Stimulated activated naive CD8-positive, alpha-beta T cell treated with anti-CD3 and anti-CD28 coated beads, Interleukin-15, Interleukin-2, amounts not matched to agents 100 ng/mL and 50 ng/mL, for 24 hours (primary cell): ENCODE results near the gene GPX3.

Experiments
- H3K27ac Mint-ChIP-seq: one replicate; pipeline ENCODE4 v1.8.0; 2021; ENCODE audit warnings: mild to moderate bottlenecking, mixed read lengths
- H3K27me3 Mint-ChIP-seq: one replicate; pipeline ENCODE4 v1.8.0; 2021; ENCODE audit warnings: mixed read lengths
- H3K36me3 Mint-ChIP-seq: one replicate; pipeline ENCODE4 v1.8.0; 2021; ENCODE audit warnings: low read depth, mixed read lengths
- H3K4me1 Mint-ChIP-seq: one replicate; pipeline ENCODE4 v1.8.0; 2021; ENCODE audit warnings: low read depth, mixed read lengths
- H3K4me3 Mint-ChIP-seq: one replicate; pipeline ENCODE4 v1.8.0; 2021; ENCODE audit warnings: mild to moderate bottlenecking, mixed read lengths
- H3K9me3 Mint-ChIP-seq: one replicate; pipeline ENCODE4 v1.8.0; 2021; ENCODE audit warnings: mixed read lengths

Gene GPX3

GRCh38 chr5:151020304-151021110 is at the start of gene GPX3:
TSS of gene GPX3 (plus strand) at chr5:151020591. CDS start at chr5:151020655, 64 bp downstream.
- peaks cover 14% of the 10 kb centered on the region for H3K4me1 Mint-ChIP-seq
- H3K27ac Mint-ChIP-seq, result no peak within 1 kb of the TSS
- H3K36me3 Mint-ChIP-seq, result peaks cover under 1% of the 10 kb centered on the region
- peaks cover 9% of the 10 kb centered on the region for H3K27me3 Mint-ChIP-seq
- no peaks in the 10 kb centered on the region for H3K9me3 Mint-ChIP-seq
- peak within 1 kb of the TSS; percentile 60 for H3K4me3 Mint-ChIP-seq

GRCh38 chr5:150978590-150978989 is 41.8 kb upstream of the GPX3 start:
- Mint-ChIP-seq H3K9me3 (peaks cover 7% of the 10 kb centered on the region), H3K27ac (no peak overlapping the region), H3K36me3 (no peaks in the 10 kb centered on the region), H3K4me3 (no peak overlapping the region), H3K27me3 (no peaks in the 10 kb centered on the region), H3K4me1 (no peaks in the 10 kb centered on the region)

GRCh38 chr5:150987746-150988145 is 32.6 kb upstream of the GPX3 start:
- no peaks in the 10 kb centered on the region for H3K27me3 Mint-ChIP-seq
- no peak overlapping the region for H3K27ac Mint-ChIP-seq
- H3K4me3 Mint-ChIP-seq, result no peak overlapping the region
- peaks cover 8% of the 10 kb centered on the region for H3K9me3 Mint-ChIP-seq
- H3K4me1 Mint-ChIP-seq, result no peaks in the 10 kb centered on the region
- peaks cover 5% of the 10 kb centered on the region for H3K36me3 Mint-ChIP-seq

GRCh38 chr5:150989695-150990094 is 30.7 kb upstream of the GPX3 start:
- Mint-ChIP-seq H3K27me3 (no peaks in the 10 kb centered on the region), H3K9me3 (peaks cover 21% of the 10 kb centered on the region), H3K4me1 (no peaks in the 10 kb centered on the region), H3K4me3 (no peak overlapping the region), H3K27ac (no peak overlapping the region), H3K36me3 (peaks cover 5% of the 10 kb centered on the region)

- H3K27ac Mint-ChIP-seq, result no peak overlapping the region
- H3K27me3 Mint-ChIP-seq, result no peaks in the 10 kb centered on the region
- peaks cover 5% of the 10 kb centered on the region for H3K36me3 Mint-ChIP-seq
- H3K4me3 Mint-ChIP-seq, result no peak overlapping the region
- H3K9me3 Mint-ChIP-seq, result peaks cover 21% of the 10 kb centered on the region
- no peaks in the 10 kb centered on the region for H3K4me1 Mint-ChIP-seq
Observed at GRCh38 chr5:150992705-150993104, 27.7 kb upstream of the GPX3 start.

- Mint-ChIP-seq H3K4me1 (no peaks in the 10 kb centered on the region), H3K9me3 (peaks cover 21% of the 10 kb centered on the region), H3K27ac (no peak overlapping the region), H3K36me3 (peaks cover 5% of the 10 kb centered on the region), H3K4me3 (no peak overlapping the region), H3K27me3 (no peaks in the 10 kb centered on the region)
Observed at GRCh38 chr5:150993422-150993821, 27.0 kb upstream of the GPX3 start.

- peaks cover 5% of the 10 kb centered on the region for H3K36me3 Mint-ChIP-seq
Observed at GRCh38 chr5:150993826-150994412, 26.5 kb upstream of the GPX3 start.

GRCh38 chr5:150999704-151000442 is 20.5 kb upstream of the GPX3 start:
- no peaks in the 10 kb centered on the region for H3K9me3 Mint-ChIP-seq
- H3K4me1 Mint-ChIP-seq, result no peaks in the 10 kb centered on the region
- H3K27me3 Mint-ChIP-seq, result no peaks in the 10 kb centered on the region
- H3K27ac Mint-ChIP-seq, result no peak overlapping the region
- no peak overlapping the region for H3K4me3 Mint-ChIP-seq
- no peaks in the 10 kb centered on the region for H3K36me3 Mint-ChIP-seq

More at GRCh38 chr5:150993826-150994412, 26.5 kb upstream of the GPX3 start:
- no peak overlapping the region for H3K27ac Mint-ChIP-seq
- peaks cover 21% of the 10 kb centered on the region for H3K9me3 Mint-ChIP-seq
- no peaks in the 10 kb centered on the region for H3K27me3 Mint-ChIP-seq
- H3K4me1 Mint-ChIP-seq, result no peaks in the 10 kb centered on the region
- no peak overlapping the region for H3K4me3 Mint-ChIP-seq

- H3K4me3 Mint-ChIP-seq, result no peak overlapping the region
- peaks cover 2% of the 10 kb centered on the region for H3K27me3 Mint-ChIP-seq
- H3K4me1 Mint-ChIP-seq, result no peaks in the 10 kb centered on the region
- H3K9me3 Mint-ChIP-seq, result no peaks in the 10 kb centered on the region
- H3K27ac Mint-ChIP-seq, result no peak overlapping the region
- no peaks in the 10 kb centered on the region for H3K36me3 Mint-ChIP-seq
Observed at GRCh38 chr5:151001436-151001835, 19.0 kb upstream of the GPX3 start.

GRCh38 chr5:151002250-151002649 is 18.1 kb upstream of the GPX3 start:
- Mint-ChIP-seq H3K36me3 (no peaks in the 10 kb centered on the region), H3K4me3 (no peak overlapping the region), H3K27me3 (peaks cover 3% of the 10 kb centered on the region), H3K27ac (no peak overlapping the region), H3K9me3 (no peaks in the 10 kb centered on the region), H3K4me1 (no peaks in the 10 kb centered on the region)

- Mint-ChIP-seq H3K27me3 (peaks cover 3% of the 10 kb centered on the region), H3K9me3 (no peaks in the 10 kb centered on the region), H3K4me1 (no peaks in the 10 kb centered on the region), H3K36me3 (no peaks in the 10 kb centered on the region), H3K27ac (no peak overlapping the region), H3K4me3 (no peak overlapping the region)
Observed at GRCh38 chr5:151002681-151003502, 17.5 kb upstream of the GPX3 start.

GRCh38 chr5:151003503-151003860 is 16.9 kb upstream of the GPX3 start:
- no peaks in the 10 kb centered on the region for H3K36me3 Mint-ChIP-seq
- peaks cover 3% of the 10 kb centered on the region for H3K27me3 Mint-ChIP-seq
- no peak overlapping the region for H3K27ac Mint-ChIP-seq
- no peak overlapping the region for H3K4me3 Mint-ChIP-seq
- H3K9me3 Mint-ChIP-seq, result no peaks in the 10 kb centered on the region
- no peaks in the 10 kb centered on the region for H3K4me1 Mint-ChIP-seq

- peaks cover 5% of the 10 kb centered on the region for H3K27me3 Mint-ChIP-seq
- H3K9me3 Mint-ChIP-seq, result no peaks in the 10 kb centered on the region
- H3K36me3 Mint-ChIP-seq, result no peaks in the 10 kb centered on the region
- H3K4me3 Mint-ChIP-seq, result no peak overlapping the region
- H3K27ac Mint-ChIP-seq, result no peak overlapping the region
- H3K4me1 Mint-ChIP-seq, result no peaks in the 10 kb centered on the region
Observed at GRCh38 chr5:151004499-151004898, 15.9 kb upstream of the GPX3 start.

- no peaks in the 10 kb centered on the region for H3K36me3 Mint-ChIP-seq
- H3K27ac Mint-ChIP-seq, result no peak overlapping the region
- no peaks in the 10 kb centered on the region for H3K4me1 Mint-ChIP-seq
- H3K9me3 Mint-ChIP-seq, result no peaks in the 10 kb centered on the region
- H3K27me3 Mint-ChIP-seq, result peaks cover 6% of the 10 kb centered on the region
- no peak overlapping the region for H3K4me3 Mint-ChIP-seq
Observed at GRCh38 chr5:151005187-151005949, 15.0 kb upstream of the GPX3 start.
